AG08395 (cell line): ENCODE results near the gene SMIM20.
"Not testable (repeated sequence)": the region's sequence is repeated elsewhere in the genome, so short reads cannot be mapped to it uniquely, and the experiment has no call there.

ENCODE experiments used
- DNase-seq: peaks from one replicate; pipeline ENCODE4 v3.0.0; 2012; ENCODE audit warnings: mixed read lengths, low spot score

The SMIM20 gene

GRCh38 chr4:25890571-25891485, 23.2 kb upstream of the SMIM20 start:
- DNase-seq, result no peak

GRCh38 chr4:25892796-25893195, 21.2 kb upstream of the SMIM20 start:
- DNase-seq, result no peak

- no peak for DNase-seq
These were observed 17.1 kb upstream of the SMIM20 start for GRCh38 chr4:25896776-25897539.

GRCh38 chr4:25900310-25900709, 13.7 kb upstream of the SMIM20 start:
- DNase-seq, result no peak

- DNase-seq, result no peak
These were observed 13.0 kb upstream of the SMIM20 start for GRCh38 chr4:25901030-25901430.

- no peak for DNase-seq
These were observed 9.9 kb upstream of the SMIM20 start for GRCh38 chr4:25903900-25904747.

- no peak for DNase-seq
These were observed 9.3 kb upstream of the SMIM20 start for GRCh38 chr4:25904748-25905082.

GRCh38 chr4:25905371-25905770, 8.6 kb upstream of the SMIM20 start:
- DNase-seq, result no peak

- not testable (repeated sequence) for DNase-seq
These were observed 7.9 kb upstream of the SMIM20 start for GRCh38 chr4:25906113-25906512.

GRCh38 chr4:25908491-25908901, 5.5 kb upstream of the SMIM20 start:
- peak; percentile 96 for DNase-seq

GRCh38 chr4:25911356-25911755, 2.7 kb upstream of the SMIM20 start:
- DNase-seq, result no peak

GRCh38 chr4:25913056-25913850, 767 bp upstream of the SMIM20 start:
- DNase-seq, result peak; percentile 29

- no peak for DNase-seq
These were observed 791 bp downstream of the SMIM20 start for GRCh38 chr4:25914670-25915352.

- DNase-seq, result no peak
These were observed 1.3 kb downstream of the SMIM20 start for GRCh38 chr4:25915353-25915705.

- no peak for DNase-seq
These were observed 2.9 kb downstream of the SMIM20 start for GRCh38 chr4:25916870-25917269.

- no peak for DNase-seq
These were observed 5.7 kb downstream of the SMIM20 start for GRCh38 chr4:25919676-25920075.

GRCh38 chr4:25921922-25922321, 7.9 kb downstream of the SMIM20 start:
- DNase-seq, result no peak

GRCh38 chr4:25922812-25923369, 8.9 kb downstream of the SMIM20 start:
- no peak for DNase-seq

- no peak for DNase-seq
These were observed 9.7 kb downstream of the SMIM20 start for GRCh38 chr4:25923745-25924144.

- DNase-seq, result peak; percentile 43
These were observed 11.6 kb downstream of the SMIM20 start for GRCh38 chr4:25925486-25926201.
